GM19351 (cell line): ENCODE results near the gene AHNAK.
"Not testable (repeated sequence)": the region's sequence is repeated elsewhere in the genome, so short reads cannot be mapped to it uniquely, and the experiment has no call there.

Source experiments
- ATAC-seq: cut with Tn5 transposase; IDR thresholded peaks from one replicate; pipeline ENCODE4 v1.9.1; 2021; ENCODE audit warnings: mild to moderate bottlenecking, moderate library complexity; ENCODE audit not compliant: unreplicated experiment

The AHNAK gene

DNA sequence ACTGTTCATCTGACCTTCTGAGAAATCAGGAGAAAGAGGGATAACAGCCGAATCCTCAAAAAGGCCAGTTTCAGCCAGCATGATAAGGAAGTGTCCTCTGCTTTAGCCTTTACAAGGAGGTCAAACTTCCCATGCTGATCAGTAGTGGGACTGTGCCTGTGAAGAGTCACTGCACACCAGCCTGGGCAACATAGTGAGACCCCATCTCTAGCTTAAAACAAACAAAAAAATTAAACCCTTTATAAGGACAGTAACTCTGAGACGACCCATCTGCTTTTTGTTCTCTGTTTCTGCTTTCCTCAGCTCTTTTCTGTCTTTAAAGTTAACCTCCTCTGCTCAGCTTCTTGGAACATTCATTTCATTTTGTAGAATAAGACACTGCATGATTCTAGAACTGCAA lies 78.0 kb downstream of the AHNAK start:
- no peak for ATAC-seq

DNA sequence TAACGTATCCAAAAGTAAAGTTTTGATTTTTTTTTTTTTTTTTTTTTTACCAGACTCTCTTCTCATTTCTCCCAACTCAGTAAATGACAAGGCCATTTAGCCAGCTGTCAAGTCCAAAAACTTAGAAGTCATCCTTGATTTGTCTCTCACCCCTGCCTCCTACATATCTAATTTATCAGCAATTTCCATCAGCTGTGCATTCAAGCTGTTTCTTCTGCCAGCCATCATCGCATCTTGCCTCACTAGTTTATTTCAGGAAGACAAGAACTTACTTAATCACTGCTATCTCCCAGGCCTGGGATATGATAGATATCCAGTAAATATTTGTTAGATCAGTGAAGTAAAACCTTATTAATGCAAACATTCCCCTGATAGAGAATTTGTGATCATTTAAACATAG lies 80.2 kb downstream of the AHNAK start:
- no peak for ATAC-seq

DNA sequence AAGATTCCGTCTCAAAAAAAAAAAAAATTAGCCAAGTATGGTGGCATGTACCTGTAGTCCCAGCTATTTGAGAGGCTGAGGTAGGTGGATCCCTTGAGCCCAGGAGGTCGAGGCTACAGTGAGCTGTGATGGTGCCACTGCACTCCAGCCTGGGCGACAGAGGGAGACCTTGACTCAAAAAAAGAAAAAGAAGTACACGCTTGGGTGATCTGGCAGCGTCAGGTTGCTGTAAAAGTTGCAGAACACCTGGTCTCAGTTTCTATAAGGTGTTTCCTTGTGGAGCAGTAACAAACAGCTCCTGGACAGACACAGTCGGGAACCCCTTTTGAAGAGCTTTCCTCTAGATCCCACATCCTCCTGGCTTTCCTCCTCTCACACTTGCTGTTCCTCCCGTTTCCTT lies 82.0 kb downstream of the AHNAK start:
- ATAC-seq, result no peak

DNA sequence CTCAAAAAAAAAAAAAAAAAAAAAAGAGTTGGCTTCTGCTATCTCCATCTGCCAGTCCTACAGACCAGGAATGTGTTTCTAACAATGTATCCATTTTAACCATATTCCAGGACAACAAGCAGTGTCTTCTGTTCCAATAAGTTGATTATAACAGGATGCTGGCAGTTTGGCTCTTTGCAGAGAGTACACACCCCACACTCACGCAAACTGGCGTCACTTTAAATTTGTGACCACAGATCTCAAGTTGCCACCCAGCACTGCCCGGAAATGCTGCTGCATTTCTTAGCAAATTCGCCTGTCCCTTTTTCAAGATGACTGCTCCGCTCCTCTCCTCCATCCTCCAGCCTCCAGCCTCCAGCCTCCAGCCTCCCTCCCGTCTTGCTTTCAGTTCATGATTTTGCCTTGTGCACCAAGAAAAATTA lies 83.5 kb downstream of the AHNAK start:
- no peak for ATAC-seq

DNA sequence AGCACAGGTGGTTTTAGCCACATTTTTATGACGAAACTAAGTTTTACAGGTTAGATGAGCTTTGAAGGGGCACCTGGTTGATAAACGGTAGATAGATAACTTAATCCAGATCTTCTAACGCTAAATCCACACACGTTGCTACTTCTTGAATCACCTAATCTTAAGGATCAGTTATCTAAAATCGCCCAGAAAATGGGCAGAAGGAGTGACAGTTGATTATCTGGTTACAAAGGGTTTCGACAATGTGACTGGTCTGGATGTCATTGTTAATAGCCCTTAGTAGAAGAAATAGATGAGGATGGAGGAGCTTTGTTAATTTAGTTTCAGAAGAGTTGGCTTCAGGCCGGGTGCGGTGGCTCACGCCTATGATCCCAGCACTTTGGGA lies 84.1 kb downstream of the AHNAK start:
- ATAC-seq, result no peak

DNA sequence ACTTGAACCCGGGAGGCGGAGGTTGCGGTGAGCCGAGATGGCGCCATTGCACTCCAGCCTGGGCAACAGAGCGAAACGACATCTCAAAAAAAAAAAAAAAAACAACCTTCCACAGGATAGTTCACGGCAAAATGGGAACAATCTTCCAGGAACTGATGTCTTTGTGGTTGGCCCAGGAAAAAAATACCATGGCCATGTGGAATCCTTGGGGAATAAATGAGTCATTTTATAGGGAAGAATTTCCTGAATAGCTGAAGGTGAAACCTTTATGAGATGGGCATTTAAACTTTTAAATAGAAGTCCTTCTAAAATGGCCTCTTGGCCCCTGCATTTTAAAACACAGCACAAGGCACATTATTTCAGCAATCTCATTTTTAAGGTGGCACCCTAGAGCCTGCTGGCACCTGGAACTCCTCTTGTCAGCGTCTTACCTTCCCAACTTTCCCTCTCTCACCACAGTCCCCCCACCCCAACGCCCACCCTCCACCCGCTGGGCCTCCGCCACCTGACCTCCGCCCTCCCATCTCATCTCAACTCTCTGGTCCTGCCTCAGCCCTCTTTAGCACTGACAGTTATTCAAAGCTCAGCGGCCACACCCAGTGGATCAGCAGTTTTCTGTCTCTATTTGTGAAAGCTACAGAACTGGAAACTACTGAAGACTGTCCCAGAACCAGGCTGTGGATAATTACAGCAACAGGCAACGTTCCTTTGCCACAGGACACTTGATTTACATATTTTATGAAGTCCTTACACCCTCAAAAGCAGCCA lies 84.7 kb downstream of the AHNAK start:
- ATAC-seq, result no peak

DNA sequence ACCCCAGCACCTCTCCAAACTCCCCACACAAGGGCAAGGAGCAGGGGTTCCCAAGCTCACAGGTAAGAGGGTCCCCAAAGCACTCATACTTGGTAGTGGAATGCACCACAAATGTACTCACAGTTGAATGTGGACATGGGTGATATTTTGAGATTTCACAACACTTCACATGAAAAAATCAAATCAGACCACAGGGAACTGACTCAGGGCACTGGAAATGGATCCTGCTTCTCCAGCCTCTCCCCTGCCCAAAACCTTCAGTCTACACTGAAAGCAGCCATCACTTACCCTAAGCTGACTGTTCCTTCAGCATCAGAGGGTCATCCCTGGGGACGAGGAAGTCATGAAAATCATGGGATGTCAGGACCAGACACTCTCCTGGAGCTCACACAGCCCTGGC lies 87.5 kb downstream of the AHNAK start:
- no peak for ATAC-seq

DNA sequence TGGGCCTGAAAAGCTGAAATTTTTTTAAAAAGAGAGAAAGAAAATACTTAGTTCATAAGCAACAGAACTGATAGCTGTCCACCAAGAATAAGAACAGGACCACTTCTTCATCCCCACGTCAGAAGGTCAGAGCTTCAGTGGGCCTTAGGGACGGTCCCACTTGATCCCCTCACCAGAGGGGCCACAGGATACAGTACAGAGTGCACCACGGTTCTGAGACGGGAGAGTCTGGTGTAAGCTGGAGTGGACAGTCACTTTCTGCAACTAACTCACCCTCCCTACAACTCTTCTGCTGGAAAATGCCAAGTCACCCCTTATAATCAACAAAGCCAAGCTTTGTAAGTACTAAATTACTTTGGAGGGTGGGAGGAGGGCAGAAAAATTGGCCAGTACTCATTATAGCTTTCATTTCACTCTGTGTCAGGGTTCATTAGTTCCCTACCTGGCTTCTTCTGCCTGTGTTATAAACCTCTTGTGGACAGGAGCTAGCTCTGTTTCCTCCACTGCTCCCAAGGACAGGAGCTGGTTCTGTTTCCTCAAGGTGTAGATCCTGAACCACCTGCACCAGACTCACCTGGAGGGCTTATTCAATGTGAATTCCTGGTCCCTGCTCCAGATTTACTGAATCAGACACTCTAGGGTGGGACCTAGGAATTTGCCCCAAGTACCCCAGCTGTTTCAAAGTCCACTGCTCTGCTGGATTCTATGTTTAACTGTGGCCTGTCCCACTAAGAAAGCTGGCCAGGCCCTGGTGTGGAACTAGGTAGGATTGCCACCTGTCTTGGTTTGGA lies 88.2 kb downstream of the AHNAK start:
- ATAC-seq, result no peak

DNA sequence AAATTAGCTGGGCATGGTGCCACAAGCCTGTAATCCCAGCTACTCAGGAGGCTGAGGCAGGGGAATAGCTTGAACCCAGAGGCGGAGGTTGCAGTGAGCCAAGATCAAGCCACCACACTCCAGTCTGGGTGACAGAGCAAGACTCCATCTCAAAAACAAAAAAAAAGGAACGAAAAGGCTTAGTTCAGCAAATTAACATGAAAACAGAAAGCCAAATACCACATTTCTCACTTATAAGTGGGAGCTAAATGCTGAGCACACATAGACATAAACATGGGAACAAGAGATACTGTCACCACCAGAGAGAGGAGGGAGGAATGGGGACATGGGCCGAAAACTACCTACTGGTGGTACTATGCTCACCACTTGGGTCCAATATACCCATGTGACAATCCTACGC lies 89.1 kb downstream of the AHNAK start:
- no peak for ATAC-seq

DNA sequence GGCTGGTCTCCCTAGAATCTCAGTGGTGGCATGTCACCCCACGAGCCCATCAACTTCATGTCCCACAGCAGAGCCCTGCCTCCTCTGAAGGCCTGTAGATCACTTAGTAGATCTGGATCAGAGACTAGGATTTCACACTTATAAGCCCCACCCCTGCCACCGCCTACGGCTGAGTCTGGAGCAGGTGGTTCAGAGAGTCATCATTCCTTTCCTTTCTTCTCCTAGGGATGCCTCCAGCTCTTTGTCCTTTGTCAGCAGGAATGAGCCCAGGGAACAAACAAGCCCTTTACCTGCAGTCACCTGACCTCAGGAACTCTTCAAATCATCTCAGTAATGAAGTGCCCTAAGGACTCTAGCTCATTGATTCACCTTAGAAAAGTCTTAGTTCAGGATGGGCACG lies 90.0 kb downstream of the AHNAK start:
- no peak for ATAC-seq

DNA sequence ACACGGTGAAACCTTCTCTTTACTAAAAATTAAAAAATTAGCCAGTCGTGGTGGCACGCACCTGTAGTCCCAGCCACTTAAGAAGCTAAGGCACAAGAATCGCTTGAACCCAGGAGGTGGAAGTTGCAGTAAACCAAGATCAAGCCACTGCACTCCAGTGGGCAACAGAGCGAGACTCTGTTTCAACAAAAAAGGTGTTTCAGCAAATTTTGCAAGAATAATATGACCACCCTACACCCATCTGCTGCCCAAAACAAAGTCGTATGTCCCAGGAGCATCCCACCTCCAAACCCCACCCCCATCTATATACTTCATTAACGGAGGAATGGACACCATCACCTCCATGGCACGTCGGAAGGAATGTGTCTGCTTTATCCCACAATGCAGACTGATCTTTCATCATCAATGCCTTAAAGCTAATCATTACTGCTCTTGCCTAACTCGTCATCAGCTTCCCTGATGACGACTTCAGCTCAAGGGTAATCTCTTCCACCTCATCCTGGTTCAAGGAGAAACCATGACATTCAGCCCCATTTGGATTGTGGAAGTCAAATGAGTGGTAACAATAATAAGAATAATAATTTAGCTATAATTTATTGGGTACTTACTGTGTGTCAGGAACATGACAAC lies 93.7 kb downstream of the AHNAK start:
- ATAC-seq, result no peak

DNA sequence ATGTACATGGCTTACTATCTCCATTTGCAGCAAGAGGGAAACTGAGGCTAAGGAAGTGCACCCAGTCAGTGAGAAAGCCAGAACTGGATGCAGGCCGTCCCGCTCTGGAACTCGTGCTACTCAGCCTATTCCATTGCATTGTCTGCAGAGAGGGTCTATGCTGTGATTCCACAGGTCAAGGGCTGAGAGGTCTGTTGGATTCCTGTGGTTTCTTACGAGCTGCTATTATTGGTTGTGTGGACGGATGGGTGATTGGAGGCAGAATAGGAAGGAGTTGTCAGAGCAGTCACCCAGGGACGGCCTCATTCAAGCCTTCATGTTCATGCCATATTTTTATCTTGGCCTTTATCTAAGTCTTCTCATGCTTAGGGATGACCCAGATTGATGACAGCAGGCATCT lies 94.3 kb downstream of the AHNAK start:
- no peak for ATAC-seq

DNA sequence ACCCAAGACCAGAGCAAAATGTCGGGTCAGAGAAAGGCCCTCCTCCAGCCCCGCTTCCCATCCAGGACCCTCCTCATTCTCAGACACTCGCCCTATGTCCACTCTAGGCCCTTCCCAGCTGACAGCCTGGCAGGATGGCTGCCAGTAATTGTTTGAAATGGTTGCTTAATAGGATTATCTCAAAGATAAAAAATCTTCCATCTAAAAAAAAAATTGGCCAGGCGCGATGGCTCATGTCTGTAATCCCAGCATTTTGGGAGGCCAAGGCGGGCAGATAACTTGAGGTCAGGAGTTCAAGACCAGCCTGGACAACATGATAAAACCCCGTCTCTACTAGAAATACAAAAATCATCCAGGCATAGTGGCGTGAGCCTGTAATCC lies 95.4 kb downstream of the AHNAK start:
- no peak for ATAC-seq

DNA sequence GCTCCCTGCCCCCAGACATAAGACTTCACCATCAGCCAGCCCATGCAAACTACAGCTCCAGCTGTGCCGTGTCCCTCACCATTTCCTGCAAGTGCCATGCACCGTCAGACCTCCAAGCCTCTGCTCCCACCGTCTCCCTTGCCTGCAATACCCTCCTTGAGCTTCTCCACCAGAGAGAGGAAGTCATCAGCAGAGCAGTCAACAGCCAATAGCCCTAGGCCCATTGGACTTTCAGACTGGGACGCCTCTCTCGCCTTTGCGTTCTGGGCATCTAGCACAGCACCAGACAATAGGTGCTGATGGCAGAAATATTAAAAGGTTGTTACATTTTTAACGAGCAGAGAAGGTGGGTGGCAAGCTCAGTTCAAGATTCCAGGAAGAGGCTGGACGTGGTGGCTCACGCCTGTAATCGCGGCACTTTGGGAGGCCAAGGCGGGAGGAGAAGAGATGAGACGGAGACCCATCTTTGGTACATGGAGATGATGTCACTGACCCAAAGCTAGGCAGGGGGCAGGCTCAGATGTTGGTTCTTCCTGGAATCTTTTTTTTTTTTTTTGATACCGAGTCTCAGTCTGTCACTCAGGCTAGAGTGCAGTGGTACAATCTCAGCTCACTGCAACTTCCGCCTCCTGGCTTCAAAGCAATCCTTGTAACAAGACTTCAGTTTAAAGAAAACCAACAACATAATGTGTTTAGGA lies 95.9 kb downstream of the AHNAK start:
- ATAC-seq, result no peak

DNA sequence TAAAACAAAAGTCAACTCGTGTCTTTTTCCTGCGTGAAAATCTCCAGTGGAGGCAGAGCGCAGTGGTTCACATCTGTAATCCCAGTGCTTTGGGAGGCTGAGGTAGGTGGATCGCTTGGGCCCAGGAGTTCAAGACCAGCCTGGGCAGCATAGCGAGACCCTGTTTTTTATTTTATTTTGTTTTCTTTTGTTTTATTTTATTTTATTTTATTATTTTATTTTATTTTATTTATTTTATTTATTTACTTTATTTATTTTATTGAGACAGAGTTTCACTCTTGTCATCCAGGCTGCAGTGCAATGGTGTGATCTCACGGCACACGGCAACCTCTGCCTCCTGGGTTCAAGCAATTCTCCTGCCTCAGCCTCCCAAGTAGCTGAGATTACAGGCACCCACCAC lies 96.7 kb downstream of the AHNAK start:
- not testable (repeated sequence) for ATAC-seq

DNA sequence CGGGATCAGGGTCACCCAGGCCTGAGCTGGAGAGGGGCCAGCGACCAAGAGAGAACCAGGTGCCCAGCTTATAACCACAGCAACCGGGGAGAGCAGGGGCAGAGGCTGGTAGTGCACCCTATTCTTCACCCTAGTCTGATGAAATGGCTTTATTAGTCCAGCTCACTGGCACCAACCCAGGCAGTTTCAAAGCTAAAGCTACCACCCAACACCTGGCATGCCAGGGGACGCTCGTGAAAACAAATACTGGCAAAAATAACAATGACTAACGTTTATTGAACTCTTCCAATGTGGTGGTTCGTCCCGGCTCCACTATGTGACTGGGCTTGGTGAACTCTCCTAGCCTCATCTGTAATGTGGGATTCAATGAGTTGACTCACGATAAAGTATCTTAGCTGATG lies 97.2 kb downstream of the AHNAK start:
- no peak for ATAC-seq

DNA sequence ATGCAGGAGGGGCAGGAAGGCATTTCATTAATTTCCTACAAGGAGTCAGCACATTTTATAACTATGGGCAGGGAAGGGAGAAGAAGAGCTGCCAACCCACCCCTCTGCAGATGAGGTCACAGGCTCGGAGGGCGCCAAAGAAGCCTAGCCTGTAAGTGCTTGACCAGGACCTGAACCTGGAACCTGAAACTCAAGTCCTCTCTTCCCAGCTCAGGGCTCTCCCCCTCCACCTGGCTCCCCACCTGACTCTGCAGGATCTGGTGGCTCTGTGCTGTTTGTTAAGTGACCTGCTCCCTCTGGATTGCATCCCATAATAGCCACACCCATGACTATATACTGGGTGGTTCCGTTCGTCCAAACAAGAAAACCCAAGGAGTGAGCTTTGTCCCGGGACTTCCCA lies 100.5 kb downstream of the AHNAK start:
- no peak for ATAC-seq

DNA sequence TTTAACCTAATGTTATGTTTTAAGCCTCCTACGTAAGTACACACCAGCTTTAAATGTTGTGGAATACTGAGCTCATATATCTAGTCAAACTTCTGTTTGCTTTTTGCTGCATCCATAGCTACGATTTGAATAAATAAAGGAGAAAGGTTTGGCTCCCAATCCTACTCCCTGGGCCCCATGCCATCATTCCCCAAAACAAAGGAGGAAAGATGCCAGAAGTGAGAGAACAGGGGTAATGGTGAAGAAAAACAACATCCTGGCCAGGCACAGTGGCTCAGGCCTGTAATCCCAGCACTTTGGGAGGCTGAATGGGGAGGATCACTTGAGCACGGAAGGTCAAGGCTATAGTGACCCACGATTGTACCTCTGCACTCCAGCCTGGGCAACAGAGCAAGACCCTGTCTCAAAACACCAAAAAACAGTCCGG lies 101.3 kb downstream of the AHNAK start:
- no peak for ATAC-seq

DNA sequence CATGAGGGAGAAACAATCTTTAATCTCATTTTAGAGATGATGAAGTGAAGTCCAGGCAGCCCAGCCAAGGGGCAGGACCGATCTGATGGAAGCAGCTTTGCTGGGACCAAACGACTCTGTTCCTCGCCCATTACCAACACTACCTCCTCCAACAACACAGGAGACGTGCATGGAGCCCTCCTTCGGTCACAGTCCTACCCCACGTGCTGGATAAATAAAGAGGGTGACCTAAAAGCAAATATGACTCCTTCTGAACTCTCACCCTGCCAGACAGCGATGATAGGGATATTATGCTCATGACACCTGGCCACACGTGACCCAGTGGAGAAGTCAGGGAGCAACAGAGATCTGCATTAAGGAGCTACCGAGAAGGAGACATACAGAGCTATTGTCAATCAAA lies 101.8 kb downstream of the AHNAK start:
- no peak for ATAC-seq

DNA sequence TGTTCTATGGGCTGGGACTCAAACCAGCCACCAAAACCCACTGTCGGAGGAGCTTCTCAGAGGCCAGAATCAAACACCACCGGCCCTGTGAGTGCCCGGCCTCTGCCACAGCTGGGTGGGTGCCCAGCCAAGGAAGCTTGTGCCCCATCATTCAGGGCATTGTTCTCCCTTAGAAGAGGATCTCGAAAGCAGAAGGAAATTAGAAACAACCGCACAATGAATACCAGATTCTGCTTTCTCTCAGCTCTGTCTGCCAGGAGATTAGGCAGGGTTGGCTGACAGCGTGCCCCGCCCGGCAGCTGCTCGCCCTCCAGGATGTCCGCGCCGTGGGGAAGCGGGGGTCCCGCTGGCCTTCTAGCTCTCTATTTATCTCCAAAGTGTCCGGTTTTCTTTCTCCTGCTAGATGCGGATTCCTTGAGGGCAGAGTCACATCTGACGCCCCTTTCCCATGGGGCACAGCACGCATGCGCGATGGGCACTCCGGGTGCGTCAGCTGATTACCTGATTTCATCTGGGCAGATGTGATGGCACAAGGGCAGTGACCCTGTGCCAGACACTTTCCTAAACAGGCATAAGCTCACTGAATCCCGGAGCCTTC lies 102.3 kb downstream of the AHNAK start:
- no peak for ATAC-seq
